Colonic mucosa (tissue), 4 donors: ENCODE data around the gene CCND3. TPM values are rescaled to one million over a fixed set of nuclear protein-coding genes. Genes with fewer than 3 reads are reported as not detected.

Experiments
- DNase-seq: peaks from one replicate; pipeline ENCODE4 v3.0.0-alpha.2; 2020
- H3K27ac ChIP-seq: fragments of 200-600 bp; one replicate; pipeline ENCODE4 v1.8.0; 2021
- H3K27me3 ChIP-seq: fragments of 200-600 bp; one replicate; pipeline ENCODE4 v1.8.0; 2021
- H3K36me3 ChIP-seq: fragments of 200-600 bp; one replicate; pipeline ENCODE4 v1.8.0; 2021
- H3K4me1 ChIP-seq: fragments of 200-600 bp; one replicate; pipeline ENCODE4 v1.8.0; 2021; ENCODE audit warnings: mild to moderate bottlenecking
- H3K4me3 ChIP-seq: fragments of 200-600 bp; one replicate; pipeline ENCODE4 v1.8.0; 2021
- H3K9ac ChIP-seq, 2 donors: one replicate each; pipeline ENCODE4 v1.7.0; 2013; ENCODE audit warnings: control low read depth in 2 of 2, low read depth in 2 of 2, low read length in 2 of 2
- H3K9me3 ChIP-seq: fragments of 200-600 bp; one replicate; pipeline ENCODE4 v1.8.0; 2021
- intact Hi-C: fragments of 100-400 bp; cut with DNase I; formaldehyde crosslinking; loops from one replicate; pipeline ENCODE4 v1.14.1; 2022
- total RNA-seq, 2 donors: library from RNA; stranded (reverse); fragmentation: NEBNext Ultra II Directional in 1 of 2; extraction: Animal tissue kit (Norgen Biotek cat#: 25700) in 1 of 2; gene quantifications; one replicate each; pipeline ENCODE4 v1.2.1, GENCODE V29; 2021
- TF ChIP-seq, protein P1 (sequence below): fragments of 200-600 bp; IDR thresholded peaks from one replicate; pipeline ENCODE4 v1.8.0; 2022; ENCODE audit warnings: antibody characterized with exemption, mild to moderate bottlenecking
- donor health status: healthy.
- donor health status: DM: no; HTN: no; CAD: no.
- donor health status: DM: no; HTN: no; CAD: no.

CCND3 gene
- total RNA-seq, result 10 to 100 TPM; 86.2 to 92.3 TPM

DNA sequence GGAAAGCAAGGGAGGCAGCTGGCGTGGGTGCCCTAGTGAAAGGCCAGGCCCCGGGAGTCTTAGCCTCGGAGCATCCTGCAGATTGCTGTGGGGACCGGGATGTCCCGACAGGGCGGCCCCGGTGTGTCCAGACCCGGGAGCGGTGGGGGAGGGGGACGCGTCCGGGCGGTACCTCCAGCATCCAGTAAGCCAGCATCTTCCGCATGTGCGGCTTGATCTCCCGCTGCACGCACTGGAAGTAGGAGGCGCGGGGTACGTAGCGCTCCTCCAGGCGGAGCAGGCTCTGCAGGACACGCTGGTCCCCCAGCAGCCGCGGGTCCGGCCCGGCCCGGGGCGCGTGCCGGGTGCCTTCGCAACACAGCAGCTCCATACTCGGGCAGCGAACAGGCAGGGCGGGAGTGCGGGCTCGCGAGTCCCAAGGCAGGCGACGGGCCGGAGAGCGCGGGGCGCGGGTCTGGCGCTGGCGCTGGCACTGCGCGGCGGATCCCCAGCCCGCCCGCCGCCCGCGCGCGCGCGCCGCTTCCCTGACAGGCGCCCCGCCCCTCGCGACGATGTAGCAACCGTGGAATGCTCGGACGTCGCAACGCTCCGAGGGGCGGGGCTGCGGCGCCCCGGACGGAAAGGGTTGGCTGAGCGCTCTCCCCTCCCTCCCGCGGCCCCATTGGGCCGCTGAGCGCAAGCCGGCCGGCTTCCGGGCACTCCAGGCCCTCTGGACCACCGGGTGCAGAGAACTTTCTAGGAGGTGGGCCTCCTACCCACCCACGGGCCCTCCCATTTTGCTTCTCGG lies at the start of gene CCND3:
Gene CCND3 (minus strand): TSS at position 529 of the 787 bp plus-strand sequence. CDS start 159 bp downstream, at position 370.
- Histone ChIP-seq H3K9ac (peak within 1 kb of the TSS; percentile 94 to 95), H3K4me1 (peaks cover 23% of the 10 kb centered on the region), H3K27ac (peak within 1 kb of the TSS; percentile 90), H3K27me3 (no peaks in the 10 kb centered on the region), H3K36me3 (no peaks in the 10 kb centered on the region), H3K9me3 (no peaks in the 10 kb centered on the region), H3K4me3 (peak within 1 kb of the TSS; percentile 76)
- intact Hi-C loops, result no loop called here
- TF ChIP-seq, protein P1, sequence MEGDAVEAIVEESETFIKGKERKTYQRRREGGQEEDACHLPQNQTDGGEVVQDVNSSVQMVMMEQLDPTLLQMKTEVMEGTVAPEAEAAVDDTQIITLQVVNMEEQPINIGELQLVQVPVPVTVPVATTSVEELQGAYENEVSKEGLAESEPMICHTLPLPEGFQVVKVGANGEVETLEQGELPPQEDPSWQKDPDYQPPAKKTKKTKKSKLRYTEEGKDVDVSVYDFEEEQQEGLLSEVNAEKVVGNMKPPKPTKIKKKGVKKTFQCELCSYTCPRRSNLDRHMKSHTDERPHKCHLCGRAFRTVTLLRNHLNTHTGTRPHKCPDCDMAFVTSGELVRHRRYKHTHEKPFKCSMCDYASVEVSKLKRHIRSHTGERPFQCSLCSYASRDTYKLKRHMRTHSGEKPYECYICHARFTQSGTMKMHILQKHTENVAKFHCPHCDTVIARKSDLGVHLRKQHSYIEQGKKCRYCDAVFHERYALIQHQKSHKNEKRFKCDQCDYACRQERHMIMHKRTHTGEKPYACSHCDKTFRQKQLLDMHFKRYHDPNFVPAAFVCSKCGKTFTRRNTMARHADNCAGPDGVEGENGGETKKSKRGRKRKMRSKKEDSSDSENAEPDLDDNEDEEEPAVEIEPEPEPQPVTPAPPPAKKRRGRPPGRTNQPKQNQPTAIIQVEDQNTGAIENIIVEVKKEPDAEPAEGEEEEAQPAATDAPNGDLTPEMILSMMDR, result no peak
- peak; percentile 95 for DNase-seq

DNA sequence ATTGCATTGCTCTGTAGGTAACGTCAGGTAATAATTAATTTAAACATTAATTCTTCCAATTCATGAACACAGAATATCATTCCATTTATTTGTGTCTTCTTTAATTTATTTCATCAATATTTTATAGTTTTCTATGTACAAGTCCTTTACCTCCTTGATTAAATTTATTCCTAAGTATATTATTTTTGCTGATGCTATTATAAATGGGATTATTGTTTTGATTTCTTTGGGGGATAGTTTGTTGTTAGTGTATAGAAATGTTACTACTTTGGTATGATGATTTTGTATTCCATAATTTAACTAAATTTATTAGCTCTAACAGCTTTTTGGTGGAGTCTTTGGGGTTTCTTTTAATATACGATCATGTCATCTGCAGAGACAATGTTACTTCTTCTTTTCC lies 44.7 kb upstream of the CCND3 start:
- Histone ChIP-seq H3K27me3 (no peaks in the 10 kb centered on the region), H3K9me3 (no peaks in the 10 kb centered on the region), H3K9ac (no peak overlapping the region), H3K4me1 (no peaks in the 10 kb centered on the region), H3K4me3 (no peak overlapping the region), H3K36me3 (no peaks in the 10 kb centered on the region), H3K27ac (no peak overlapping the region)
- TF ChIP-seq, protein P1, result no peak
- DNase-seq, result no peak
- intact Hi-C loops, result no loop called here

DNA sequence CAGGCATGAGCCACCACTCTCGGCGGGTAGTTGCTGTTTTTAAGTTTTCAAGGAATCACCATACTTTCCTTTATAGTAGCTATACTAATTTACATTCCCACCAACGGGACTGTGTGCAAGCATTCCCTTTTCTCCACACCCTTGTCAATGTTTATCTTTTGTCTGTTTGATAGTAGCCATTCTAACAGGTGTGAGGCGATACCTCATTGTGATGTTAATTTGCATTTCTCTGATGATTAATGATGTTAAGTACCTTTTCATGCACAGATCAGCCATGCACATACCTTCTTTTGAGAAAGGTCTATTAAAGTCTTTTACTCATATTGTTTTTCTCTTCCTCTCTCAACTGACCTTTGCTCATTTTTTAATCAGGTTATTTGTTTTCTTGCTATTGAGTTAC lies 43.0 kb upstream of the CCND3 start:
- H3K9me3 ChIP-seq, result no peaks in the 10 kb centered on the region
- no peak overlapping the region for H3K27ac ChIP-seq
- no peak overlapping the region for H3K4me3 ChIP-seq
- H3K4me1 ChIP-seq, result no peaks in the 10 kb centered on the region
- no peaks in the 10 kb centered on the region for H3K27me3 ChIP-seq
- no peaks in the 10 kb centered on the region for H3K36me3 ChIP-seq
- H3K9ac ChIP-seq, result no peak overlapping the region
- TF ChIP-seq, protein P1, result no peak
- intact Hi-C loops, result no loop called here
- DNase-seq, result no peak

DNA sequence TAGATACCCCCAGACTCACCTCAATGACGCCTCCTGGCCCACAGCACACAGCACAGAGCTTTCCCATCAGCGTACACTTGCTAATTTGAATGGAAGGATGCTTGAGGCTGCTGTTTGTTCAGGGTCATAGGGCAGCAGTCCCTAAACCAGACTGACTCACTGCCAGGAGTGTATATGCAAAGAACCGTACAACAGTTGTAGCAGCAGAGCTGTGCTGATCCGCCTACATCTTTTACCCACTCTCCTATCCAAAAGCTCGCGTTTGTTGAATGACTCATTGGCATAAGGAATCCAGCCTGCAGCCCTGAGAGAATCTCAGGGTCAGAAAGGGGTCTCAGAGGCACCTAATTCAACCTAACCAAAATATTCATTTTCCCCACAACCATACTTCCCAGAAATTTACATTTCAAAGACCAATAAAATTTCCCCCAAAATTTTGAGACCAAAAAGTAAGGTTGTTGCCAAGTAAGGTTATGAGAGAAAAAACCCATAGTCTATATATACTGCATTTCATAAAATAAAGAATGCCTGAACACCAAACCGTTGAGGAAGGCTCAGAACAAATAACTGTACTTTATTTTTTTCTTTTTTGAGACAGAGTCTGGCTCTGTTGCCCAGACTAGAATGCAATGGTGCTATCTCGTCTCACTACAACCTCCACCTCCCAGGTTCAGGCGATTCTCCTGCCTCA lies 35.3 kb upstream of the CCND3 start:
- intact Hi-C loops, result no loop called here

DNA sequence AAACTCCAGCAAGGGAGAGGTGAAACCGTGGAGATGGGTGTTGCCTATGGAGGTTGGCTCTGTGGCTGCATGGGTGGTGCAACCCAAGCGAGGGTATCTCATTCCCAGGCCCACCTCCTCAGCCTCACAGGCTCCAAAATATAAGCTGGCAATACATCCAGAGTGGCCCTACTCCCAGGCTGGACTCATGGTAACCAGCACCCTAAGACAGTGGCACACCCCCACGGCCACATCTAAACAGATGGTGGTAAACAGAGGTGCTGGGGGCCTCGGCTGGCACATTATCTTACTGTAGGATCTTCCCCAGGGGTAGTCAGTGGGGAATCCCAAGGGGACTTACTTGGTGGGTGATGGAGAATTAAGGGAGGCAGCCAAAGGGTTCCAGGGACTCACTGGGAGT lies 33.7 kb upstream of the CCND3 start:
- DNase-seq, result no peak
- H3K4me3 ChIP-seq, result no peak overlapping the region
- TF ChIP-seq, protein P1, result no peak

More for the DNA sequence above, 35.3 kb upstream of the CCND3 start:
- Histone ChIP-seq H3K4me1 (no peaks in the 10 kb centered on the region), H3K9me3 (no peaks in the 10 kb centered on the region), H3K4me3 (no peak overlapping the region), H3K9ac (no peak overlapping the region), H3K27ac (no peak overlapping the region), H3K27me3 (no peaks in the 10 kb centered on the region), H3K36me3 (no peaks in the 10 kb centered on the region)
- TF ChIP-seq, protein P1, result no peak
- DNase-seq, result no peak

More for the DNA sequence above, 33.7 kb upstream of the CCND3 start:
- Histone ChIP-seq H3K4me1 (no peaks in the 10 kb centered on the region), H3K9me3 (no peaks in the 10 kb centered on the region), H3K9ac (no peak overlapping the region), H3K27ac (no peak overlapping the region), H3K27me3 (no peaks in the 10 kb centered on the region), H3K36me3 (no peaks in the 10 kb centered on the region)
- intact Hi-C loops, result no loop called here
